Astrocyte (in vitro differentiated cells and primary cell): Measurements from ENCODE around the gene RGL1.

Experiments
- CTCF ChIP-seq: IDR thresholded peaks from 2 replicates; pipeline ENCODE4 v1.5.1; 2011; ENCODE audit warnings: low read depth, mild to moderate bottlenecking, inconsistent platforms, low read length, moderate library complexity; ENCODE audit not compliant: insufficient read depth
- EZH2 ChIP-seq: IDR thresholded peaks from 2 replicates; pipeline ENCODE4 v1.6.1; 2012; ENCODE audit warnings: mild to moderate bottlenecking, low read length, inconsistent platforms; ENCODE audit not compliant: insufficient read depth

DNA sequence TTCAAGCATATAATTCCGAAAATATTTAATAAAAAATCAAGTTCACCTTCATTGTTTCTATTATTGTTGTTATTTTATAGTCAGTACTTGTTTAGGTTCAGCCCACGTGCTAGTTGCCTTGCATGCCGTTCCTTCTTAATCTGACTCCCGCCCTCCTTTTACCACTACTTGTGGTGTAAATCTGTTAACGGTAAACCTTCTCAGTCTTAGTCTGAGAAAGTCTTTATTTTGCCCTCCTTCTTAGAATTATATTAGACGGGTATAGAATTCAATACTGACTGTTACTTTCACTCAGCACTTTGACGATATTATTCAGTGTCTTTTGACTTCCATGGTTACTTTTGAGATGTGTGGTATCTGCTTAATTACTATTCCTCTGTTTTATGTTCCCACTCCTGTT, 104.8 kb downstream of the RGL1 start:
- TF ChIP-seq EZH2 (no peak), CTCF (no peak)
